Measurements from ENCODE around the gene ARHGEF39. TPM values are rescaled to one million over a fixed set of nuclear protein-coding genes. Genes with fewer than 3 reads are reported as not detected.

ARHGEF39 gene
- total RNA-seq, 3 donors from 2014 or later = 0.59 to 1.6 (median 0.80) TPM

- no peak for DNase-seq (ENCODE audit: low spot score in 2 of 2)
- Histone ChIP-seq H3K27ac (peak overlapping the region in 1 of 2 donors; percentile 27), H3K27me3 (no peaks in the 10 kb centered on the region), H3K9me3 (no peaks in the 10 kb centered on the region), H3K4me1 (no peaks in the 10 kb centered on the region), H3K4me3 (no peak overlapping the region), H3K36me3 (no peaks in the 10 kb centered on the region)
- TF ChIP-seq POLR2AphosphoS5 (IDR thresholded peaks at IDR 0.05) (no peak), POLR2A (IDR thresholded peaks at IDR 0.05) (no peak)
- TF ChIP-seq, protein P1, sequence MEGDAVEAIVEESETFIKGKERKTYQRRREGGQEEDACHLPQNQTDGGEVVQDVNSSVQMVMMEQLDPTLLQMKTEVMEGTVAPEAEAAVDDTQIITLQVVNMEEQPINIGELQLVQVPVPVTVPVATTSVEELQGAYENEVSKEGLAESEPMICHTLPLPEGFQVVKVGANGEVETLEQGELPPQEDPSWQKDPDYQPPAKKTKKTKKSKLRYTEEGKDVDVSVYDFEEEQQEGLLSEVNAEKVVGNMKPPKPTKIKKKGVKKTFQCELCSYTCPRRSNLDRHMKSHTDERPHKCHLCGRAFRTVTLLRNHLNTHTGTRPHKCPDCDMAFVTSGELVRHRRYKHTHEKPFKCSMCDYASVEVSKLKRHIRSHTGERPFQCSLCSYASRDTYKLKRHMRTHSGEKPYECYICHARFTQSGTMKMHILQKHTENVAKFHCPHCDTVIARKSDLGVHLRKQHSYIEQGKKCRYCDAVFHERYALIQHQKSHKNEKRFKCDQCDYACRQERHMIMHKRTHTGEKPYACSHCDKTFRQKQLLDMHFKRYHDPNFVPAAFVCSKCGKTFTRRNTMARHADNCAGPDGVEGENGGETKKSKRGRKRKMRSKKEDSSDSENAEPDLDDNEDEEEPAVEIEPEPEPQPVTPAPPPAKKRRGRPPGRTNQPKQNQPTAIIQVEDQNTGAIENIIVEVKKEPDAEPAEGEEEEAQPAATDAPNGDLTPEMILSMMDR (IDR thresholded peaks at IDR 0.05) = no peak
- intact Hi-C loops (cut with DNase I; ENCODE audit: low total_unique reads) = no loop called here
These were observed 4.5 kb upstream of the ARHGEF39 start for GRCh38 chr9:35669331-35670145.

DNA sequence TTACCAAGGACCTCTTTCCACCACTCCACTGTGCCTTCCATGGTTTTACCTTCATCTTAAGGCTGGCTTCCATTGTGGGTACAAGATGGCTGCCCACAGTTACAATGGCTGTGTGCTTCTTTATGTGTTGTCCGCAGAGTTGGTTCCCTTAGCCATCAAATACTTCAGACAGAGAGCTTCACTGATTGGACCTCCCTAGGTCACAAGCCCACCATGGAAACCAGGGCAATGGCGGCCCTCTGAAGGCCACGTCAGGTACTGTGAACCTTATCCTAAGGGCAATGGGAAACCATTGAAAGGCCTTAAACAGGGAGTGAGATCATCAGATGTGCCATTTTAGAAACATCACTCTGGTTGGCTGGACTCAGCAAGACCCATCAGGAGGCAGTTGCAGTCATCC is 2.9 kb upstream of the ARHGEF39 start:
- DNase-seq (ENCODE audit: low spot score in 2 of 2) = no peak
- H3K4me3 ChIP-seq = no peak overlapping the region
- intact Hi-C loops (cut with DNase I; ENCODE audit: low total_unique reads) = no loop called here
- TF ChIP-seq POLR2AphosphoS5 (IDR thresholded peaks at IDR 0.05) (no peak), POLR2A (IDR thresholded peaks at IDR 0.05) (no peak)
- TF ChIP-seq, protein P1 (IDR thresholded peaks at IDR 0.05) = no peak
- H3K27me3 ChIP-seq = no peaks in the 10 kb centered on the region
- no peaks in the 10 kb centered on the region for H3K36me3 ChIP-seq
- no peak overlapping the region for H3K27ac ChIP-seq
- no peaks in the 10 kb centered on the region for H3K4me1 ChIP-seq
- no peaks in the 10 kb centered on the region for H3K9me3 ChIP-seq

- no peak for DNase-seq (ENCODE audit: low spot score in 2 of 2)
- Histone ChIP-seq H3K36me3 (no peaks in the 10 kb centered on the region), H3K4me1 (no peaks in the 10 kb centered on the region), H3K27me3 (no peaks in the 10 kb centered on the region), H3K9me3 (no peaks in the 10 kb centered on the region), H3K4me3 (no peak overlapping the region), H3K27ac (no peak overlapping the region)
- TF ChIP-seq, protein P1 (IDR thresholded peaks at IDR 0.05) = no peak
- no peak for TF ChIP-seq POLR2AphosphoS5 (IDR thresholded peaks at IDR 0.05)
- TF ChIP-seq POLR2A (IDR thresholded peaks at IDR 0.05) = no peak
- intact Hi-C loops (cut with DNase I; ENCODE audit: low total_unique reads) = no loop called here
These were observed 1.6 kb upstream of the ARHGEF39 start for GRCh38 chr9:35666549-35666948.

- no peak for TF ChIP-seq POLR2A (IDR thresholded peaks at IDR 0.05)
- no peak for TF ChIP-seq POLR2AphosphoS5 (IDR thresholded peaks at IDR 0.05)
- TF ChIP-seq, protein P1 (IDR thresholded peaks at IDR 0.05) = no peak
- intact Hi-C loops (cut with DNase I; ENCODE audit: low total_unique reads) = no loop called here
- H3K27ac ChIP-seq = no peak overlapping the region
These were observed 1.1 kb upstream of the ARHGEF39 start for GRCh38 chr9:35666045-35666444.

GRCh38 chr9:35665471-35665818 is 450 bp upstream of the ARHGEF39 start:
- intact Hi-C loops (cut with DNase I; ENCODE audit: low total_unique reads) = no loop called here
- H3K27ac ChIP-seq = peak overlapping the region; percentile 39 to 71
- no peaks in the 10 kb centered on the region for H3K36me3 ChIP-seq
- DNase-seq (ENCODE audit: low spot score in 2 of 2) = no peak
- TF ChIP-seq POLR2AphosphoS5 (IDR thresholded peaks at IDR 0.05) (no peak), POLR2A (IDR thresholded peaks at IDR 0.05) (no peak)
- TF ChIP-seq, protein P1 (IDR thresholded peaks at IDR 0.05) = no peak
- H3K9me3 ChIP-seq = no peaks in the 10 kb centered on the region
- no peaks in the 10 kb centered on the region for H3K27me3 ChIP-seq
- no peaks in the 10 kb centered on the region for H3K4me1 ChIP-seq
- peak overlapping the region; percentile 47 to 69 (median 69) for H3K4me3 ChIP-seq

More at GRCh38 chr9:35666045-35666444, 1.1 kb upstream of the ARHGEF39 start:
- Histone ChIP-seq H3K4me3 (no peak overlapping the region), H3K4me1 (no peaks in the 10 kb centered on the region), H3K27me3 (no peaks in the 10 kb centered on the region), H3K36me3 (no peaks in the 10 kb centered on the region), H3K9me3 (no peaks in the 10 kb centered on the region)
- no peak for DNase-seq (ENCODE audit: low spot score in 2 of 2)

Measured in breast epithelium (tissue), 4 donors.